ENCODE measurements around the gene BBOX1.

DNA sequence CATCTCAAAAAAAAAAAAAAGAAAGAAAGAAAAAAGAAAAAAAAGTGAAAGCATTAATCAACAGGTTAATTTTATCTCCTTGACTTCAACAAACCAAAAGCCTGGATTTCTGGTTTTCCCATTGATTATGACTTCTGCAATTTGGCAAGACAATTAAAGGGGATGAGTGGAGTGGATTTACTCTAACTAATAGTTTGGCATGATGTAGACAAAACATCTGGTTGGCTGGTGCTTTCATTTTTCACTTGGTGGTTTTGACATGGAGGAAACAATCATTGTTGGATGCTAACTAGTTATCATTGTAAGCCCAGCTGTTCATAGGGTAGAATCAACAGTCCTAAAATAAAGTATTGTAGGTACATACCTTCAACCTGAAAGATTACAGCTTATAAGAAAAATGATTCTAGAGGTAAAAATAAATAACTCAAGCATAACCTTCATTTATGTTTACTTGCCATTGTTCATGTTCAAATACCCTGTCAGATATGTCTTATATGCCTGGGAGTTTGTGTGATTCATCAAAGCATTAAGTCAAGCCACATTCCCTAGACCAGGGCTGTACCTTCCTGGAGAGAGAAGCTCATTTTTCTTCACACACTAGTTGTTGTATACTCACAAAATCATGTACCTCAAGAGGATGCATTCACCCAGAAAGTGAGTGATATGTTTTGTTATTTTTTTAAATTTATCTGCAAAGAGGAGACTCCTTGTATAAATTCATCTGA is 31.6 kb upstream of the BBOX1 start:
- no peak for TF ChIP-seq NFIC (IDR thresholded peaks at IDR 0.05)
- TF ChIP-seq RAD21 (IDR thresholded peaks at IDR 0.05; ENCODE audit: low read depth): no peak
- TF ChIP-seq TEAD4 (IDR thresholded peaks at IDR 0.05): peak; percentile 28; the same call in 1 of the 2 replicates
- TF ChIP-seq, protein P1, sequence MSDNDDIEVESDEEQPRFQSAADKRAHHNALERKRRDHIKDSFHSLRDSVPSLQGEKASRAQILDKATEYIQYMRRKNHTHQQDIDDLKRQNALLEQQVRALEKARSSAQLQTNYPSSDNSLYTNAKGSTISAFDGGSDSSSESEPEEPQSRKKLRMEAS (IDR thresholded peaks at IDR 0.05): no peak
- TF ChIP-seq EP300 (IDR thresholded peaks at IDR 0.05; ENCODE audit: borderline replicate concordance): no peak

Measured in Ishikawa (cell line).